Measurements from ENCODE around the gene PTPDC1.
"Not testable (repeated sequence)": the region's sequence is repeated elsewhere in the genome, so short reads cannot be mapped to it uniquely, and the experiment has no call there.

The PTPDC1 gene

GRCh38 chr9:94100152-94100879, 16.1 kb downstream of the PTPDC1 start:
- in situ Hi-C loops (cut with HindIII; ENCODE audit: low sequenced_read_pairs) = no loop called here
- TF ChIP-seq, protein P1, sequence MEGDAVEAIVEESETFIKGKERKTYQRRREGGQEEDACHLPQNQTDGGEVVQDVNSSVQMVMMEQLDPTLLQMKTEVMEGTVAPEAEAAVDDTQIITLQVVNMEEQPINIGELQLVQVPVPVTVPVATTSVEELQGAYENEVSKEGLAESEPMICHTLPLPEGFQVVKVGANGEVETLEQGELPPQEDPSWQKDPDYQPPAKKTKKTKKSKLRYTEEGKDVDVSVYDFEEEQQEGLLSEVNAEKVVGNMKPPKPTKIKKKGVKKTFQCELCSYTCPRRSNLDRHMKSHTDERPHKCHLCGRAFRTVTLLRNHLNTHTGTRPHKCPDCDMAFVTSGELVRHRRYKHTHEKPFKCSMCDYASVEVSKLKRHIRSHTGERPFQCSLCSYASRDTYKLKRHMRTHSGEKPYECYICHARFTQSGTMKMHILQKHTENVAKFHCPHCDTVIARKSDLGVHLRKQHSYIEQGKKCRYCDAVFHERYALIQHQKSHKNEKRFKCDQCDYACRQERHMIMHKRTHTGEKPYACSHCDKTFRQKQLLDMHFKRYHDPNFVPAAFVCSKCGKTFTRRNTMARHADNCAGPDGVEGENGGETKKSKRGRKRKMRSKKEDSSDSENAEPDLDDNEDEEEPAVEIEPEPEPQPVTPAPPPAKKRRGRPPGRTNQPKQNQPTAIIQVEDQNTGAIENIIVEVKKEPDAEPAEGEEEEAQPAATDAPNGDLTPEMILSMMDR (IDR thresholded peaks at IDR 0.05; ENCODE audit: low read depth, low read length, missing control alignments) = no peak
- H3K4me3 ChIP-seq (ENCODE audit: low read depth, low read length) = no peak overlapping the region
- DNase-seq (ENCODE audit: low read depth) = no peak

- DNase-seq (ENCODE audit: low read depth) = no peak
- TF ChIP-seq, protein P1 (IDR thresholded peaks at IDR 0.05; ENCODE audit: low read depth, low read length, missing control alignments) = no peak
- in situ Hi-C loops (cut with HindIII; ENCODE audit: low sequenced_read_pairs) = no loop called here
- H3K4me3 ChIP-seq (ENCODE audit: low read depth, low read length) = no peak overlapping the region
Observed at GRCh38 chr9:94101162-94101853, 17.0 kb downstream of the PTPDC1 start.

DNA sequence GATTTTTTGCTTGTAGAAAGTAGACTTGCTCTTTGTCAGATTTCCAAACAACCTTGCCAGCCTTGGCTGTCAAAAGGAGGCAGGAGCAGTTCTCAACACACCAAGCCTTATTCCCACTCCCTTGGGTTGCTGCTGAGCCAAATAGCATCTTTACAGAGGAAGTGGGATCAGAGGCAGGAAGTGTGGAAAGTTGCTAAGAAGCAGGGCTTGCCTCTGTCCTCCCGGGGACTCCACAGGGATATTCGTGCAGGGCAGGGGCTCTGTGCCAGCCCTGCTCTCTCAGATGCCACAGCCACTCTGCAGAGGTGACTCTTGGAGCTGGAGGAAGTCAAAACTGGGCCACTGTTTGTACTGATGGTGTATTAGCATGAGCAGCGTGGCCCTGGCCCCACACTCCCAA, 24.3 kb downstream of the PTPDC1 start:
- no peak for DNase-seq (ENCODE audit: low read depth)
- H3K4me3 ChIP-seq (ENCODE audit: low read depth, low read length) = no peak overlapping the region
- in situ Hi-C loops (cut with HindIII; ENCODE audit: low sequenced_read_pairs) = no loop called here
- TF ChIP-seq, protein P1 (IDR thresholded peaks at IDR 0.05; ENCODE audit: low read depth, low read length, missing control alignments) = no peak

- TF ChIP-seq, protein P1 (IDR thresholded peaks at IDR 0.05; ENCODE audit: low read depth, low read length, missing control alignments) = no peak
- in situ Hi-C loops (cut with HindIII; ENCODE audit: low sequenced_read_pairs) = no loop called here
- DNase-seq (ENCODE audit: low read depth) = no peak
- H3K4me3 ChIP-seq (ENCODE audit: low read depth, low read length) = no peak overlapping the region
Observed at GRCh38 chr9:94110821-94111252, 26.6 kb downstream of the PTPDC1 start.

- TF ChIP-seq, protein P1 (IDR thresholded peaks at IDR 0.05; ENCODE audit: low read depth, low read length, missing control alignments) = no peak
- DNase-seq (ENCODE audit: low read depth) = no peak
- in situ Hi-C loops (cut with HindIII; ENCODE audit: low sequenced_read_pairs) = no loop called here
- H3K4me3 ChIP-seq (ENCODE audit: low read depth, low read length) = no peak overlapping the region
Observed at GRCh38 chr9:94111446-94111845, 27.2 kb downstream of the PTPDC1 start.

GRCh38 chr9:94112716-94113465, 28.6 kb downstream of the PTPDC1 start:
- TF ChIP-seq, protein P1 (IDR thresholded peaks at IDR 0.05; ENCODE audit: low read depth, low read length, missing control alignments) = no peak
- in situ Hi-C loops (cut with HindIII; ENCODE audit: low sequenced_read_pairs) = no loop called here
- H3K4me3 ChIP-seq (ENCODE audit: low read depth, low read length) = no peak overlapping the region
- DNase-seq (ENCODE audit: low read depth) = no peak

DNA sequence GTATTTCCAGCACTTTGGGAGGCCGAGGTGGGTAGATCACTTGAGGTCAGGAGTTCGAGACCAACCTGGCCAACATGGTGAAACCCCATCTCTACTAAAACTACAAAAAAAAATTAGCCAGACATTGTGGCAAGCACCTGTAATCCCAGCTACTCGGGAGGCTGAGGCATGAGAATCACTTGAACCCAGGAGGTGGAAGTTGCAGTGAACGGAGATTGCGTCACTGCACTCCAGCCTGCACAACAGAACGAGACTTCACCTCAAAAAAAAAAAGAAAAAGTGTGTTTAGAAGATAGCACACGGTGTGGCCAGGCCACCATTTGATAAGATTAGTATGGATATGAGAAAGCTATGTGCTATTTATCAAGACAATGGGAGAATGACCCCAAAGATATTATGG, 35.8 kb downstream of the PTPDC1 start:
- in situ Hi-C loops (cut with HindIII; ENCODE audit: low sequenced_read_pairs); DNase-seq (ENCODE audit: low read depth); H3K4me3 ChIP-seq (ENCODE audit: low read depth, low read length): not testable (repeated sequence)

Data from astrocyte of the cerebellum (primary cell).